ENCODE results near the gene C10orf95.

DNA sequence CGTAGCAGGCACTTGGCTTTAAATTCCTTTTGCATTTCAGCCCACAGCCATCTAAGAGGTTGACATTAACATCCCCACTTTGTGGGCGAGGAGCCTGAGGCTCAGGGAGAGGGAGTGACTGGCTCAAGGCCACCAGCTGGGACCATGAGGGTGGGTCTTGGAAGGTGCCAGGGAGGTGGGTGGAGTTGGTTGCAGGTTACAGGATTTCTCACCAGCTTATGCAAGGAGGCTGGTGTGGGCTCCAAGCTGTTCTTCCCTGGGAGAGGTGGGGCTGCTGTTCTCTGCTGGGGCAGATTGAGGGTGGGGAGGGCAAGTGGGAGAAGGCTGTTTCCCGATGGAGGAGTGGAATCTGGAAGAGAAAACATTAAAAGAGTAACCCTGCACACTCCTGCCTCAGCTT, 14.1 kb upstream of the C10orf95 start:
- no peak for TF ChIP-seq EZH2phosphoT487 (IDR thresholded peaks at IDR 0.05; ENCODE audit: borderline replicate concordance, low read depth)
- TF ChIP-seq, protein P1, sequence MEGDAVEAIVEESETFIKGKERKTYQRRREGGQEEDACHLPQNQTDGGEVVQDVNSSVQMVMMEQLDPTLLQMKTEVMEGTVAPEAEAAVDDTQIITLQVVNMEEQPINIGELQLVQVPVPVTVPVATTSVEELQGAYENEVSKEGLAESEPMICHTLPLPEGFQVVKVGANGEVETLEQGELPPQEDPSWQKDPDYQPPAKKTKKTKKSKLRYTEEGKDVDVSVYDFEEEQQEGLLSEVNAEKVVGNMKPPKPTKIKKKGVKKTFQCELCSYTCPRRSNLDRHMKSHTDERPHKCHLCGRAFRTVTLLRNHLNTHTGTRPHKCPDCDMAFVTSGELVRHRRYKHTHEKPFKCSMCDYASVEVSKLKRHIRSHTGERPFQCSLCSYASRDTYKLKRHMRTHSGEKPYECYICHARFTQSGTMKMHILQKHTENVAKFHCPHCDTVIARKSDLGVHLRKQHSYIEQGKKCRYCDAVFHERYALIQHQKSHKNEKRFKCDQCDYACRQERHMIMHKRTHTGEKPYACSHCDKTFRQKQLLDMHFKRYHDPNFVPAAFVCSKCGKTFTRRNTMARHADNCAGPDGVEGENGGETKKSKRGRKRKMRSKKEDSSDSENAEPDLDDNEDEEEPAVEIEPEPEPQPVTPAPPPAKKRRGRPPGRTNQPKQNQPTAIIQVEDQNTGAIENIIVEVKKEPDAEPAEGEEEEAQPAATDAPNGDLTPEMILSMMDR (IDR thresholded peaks at IDR 0.05) = no peak
- TF ChIP-seq NFIC (IDR thresholded peaks at IDR 0.05; ENCODE audit: borderline replicate concordance) = no peak
- TF ChIP-seq RCOR1 (IDR thresholded peaks at IDR 0.05; ENCODE audit: low read length) = no peak
- TF ChIP-seq EP300 (IDR thresholded peaks at IDR 0.05; ENCODE audit: borderline replicate concordance in 1 of 2, low read depth in 1 of 2, low read length in 1 of 2) = no peak
- TF ChIP-seq, protein P2, sequence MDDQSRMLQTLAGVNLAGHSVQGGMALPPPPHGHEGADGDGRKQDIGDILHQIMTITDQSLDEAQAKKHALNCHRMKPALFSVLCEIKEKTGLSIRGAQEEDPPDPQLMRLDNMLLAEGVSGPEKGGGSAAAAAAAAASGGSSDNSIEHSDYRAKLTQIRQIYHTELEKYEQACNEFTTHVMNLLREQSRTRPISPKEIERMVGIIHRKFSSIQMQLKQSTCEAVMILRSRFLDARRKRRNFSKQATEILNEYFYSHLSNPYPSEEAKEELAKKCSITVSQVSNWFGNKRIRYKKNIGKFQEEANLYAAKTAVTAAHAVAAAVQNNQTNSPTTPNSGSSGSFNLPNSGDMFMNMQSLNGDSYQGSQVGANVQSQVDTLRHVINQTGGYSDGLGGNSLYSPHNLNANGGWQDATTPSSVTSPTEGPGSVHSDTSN (IDR thresholded peaks at IDR 0.05) = no peak
- TF ChIP-seq ELF1 (IDR thresholded peaks at IDR 0.05) = no peak
- TF ChIP-seq, protein P3, sequence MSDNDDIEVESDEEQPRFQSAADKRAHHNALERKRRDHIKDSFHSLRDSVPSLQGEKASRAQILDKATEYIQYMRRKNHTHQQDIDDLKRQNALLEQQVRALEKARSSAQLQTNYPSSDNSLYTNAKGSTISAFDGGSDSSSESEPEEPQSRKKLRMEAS (IDR thresholded peaks at IDR 0.05; ENCODE audit: low read depth) = no peak
- TF ChIP-seq, protein P4, sequence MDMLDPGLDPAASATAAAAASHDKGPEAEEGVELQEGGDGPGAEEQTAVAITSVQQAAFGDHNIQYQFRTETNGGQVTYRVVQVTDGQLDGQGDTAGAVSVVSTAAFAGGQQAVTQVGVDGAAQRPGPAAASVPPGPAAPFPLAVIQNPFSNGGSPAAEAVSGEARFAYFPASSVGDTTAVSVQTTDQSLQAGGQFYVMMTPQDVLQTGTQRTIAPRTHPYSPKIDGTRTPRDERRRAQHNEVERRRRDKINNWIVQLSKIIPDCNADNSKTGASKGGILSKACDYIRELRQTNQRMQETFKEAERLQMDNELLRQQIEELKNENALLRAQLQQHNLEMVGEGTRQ (IDR thresholded peaks at IDR 0.05; ENCODE audit: borderline replicate concordance, low read depth, low read length) = no peak
- no peak for TF ChIP-seq POLR2AphosphoS5 (IDR thresholded peaks at IDR 0.05; ENCODE audit: low read depth, low read length)
- TF ChIP-seq, protein P5, sequence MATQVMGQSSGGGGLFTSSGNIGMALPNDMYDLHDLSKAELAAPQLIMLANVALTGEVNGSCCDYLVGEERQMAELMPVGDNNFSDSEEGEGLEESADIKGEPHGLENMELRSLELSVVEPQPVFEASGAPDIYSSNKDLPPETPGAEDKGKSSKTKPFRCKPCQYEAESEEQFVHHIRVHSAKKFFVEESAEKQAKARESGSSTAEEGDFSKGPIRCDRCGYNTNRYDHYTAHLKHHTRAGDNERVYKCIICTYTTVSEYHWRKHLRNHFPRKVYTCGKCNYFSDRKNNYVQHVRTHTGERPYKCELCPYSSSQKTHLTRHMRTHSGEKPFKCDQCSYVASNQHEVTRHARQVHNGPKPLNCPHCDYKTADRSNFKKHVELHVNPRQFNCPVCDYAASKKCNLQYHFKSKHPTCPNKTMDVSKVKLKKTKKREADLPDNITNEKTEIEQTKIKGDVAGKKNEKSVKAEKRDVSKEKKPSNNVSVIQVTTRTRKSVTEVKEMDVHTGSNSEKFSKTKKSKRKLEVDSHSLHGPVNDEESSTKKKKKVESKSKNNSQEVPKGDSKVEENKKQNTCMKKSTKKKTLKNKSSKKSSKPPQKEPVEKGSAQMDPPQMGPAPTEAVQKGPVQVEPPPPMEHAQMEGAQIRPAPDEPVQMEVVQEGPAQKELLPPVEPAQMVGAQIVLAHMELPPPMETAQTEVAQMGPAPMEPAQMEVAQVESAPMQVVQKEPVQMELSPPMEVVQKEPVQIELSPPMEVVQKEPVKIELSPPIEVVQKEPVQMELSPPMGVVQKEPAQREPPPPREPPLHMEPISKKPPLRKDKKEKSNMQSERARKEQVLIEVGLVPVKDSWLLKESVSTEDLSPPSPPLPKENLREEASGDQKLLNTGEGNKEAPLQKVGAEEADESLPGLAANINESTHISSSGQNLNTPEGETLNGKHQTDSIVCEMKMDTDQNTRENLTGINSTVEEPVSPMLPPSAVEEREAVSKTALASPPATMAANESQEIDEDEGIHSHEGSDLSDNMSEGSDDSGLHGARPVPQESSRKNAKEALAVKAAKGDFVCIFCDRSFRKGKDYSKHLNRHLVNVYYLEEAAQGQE (IDR thresholded peaks at IDR 0.05; ENCODE audit: low read depth, low read length) = no peak

Measured in SK-N-SH (cell line).